Keratinocyte (primary cell): ENCODE results near the gene TSPAN4. TPM values are rescaled to one million over a fixed set of nuclear protein-coding genes. Genes with fewer than 3 reads are reported as not detected.

Experiments
- DNase-seq: peaks from one replicate; pipeline ENCODE4 v3.0.0-alpha.2; 2011; ENCODE audit warnings: low read depth, missing footprints, low spot score
- FAIRE-seq: peaks from 2 replicates; lab custom pipeline; 2011; peaks lifted over from hg19 to GRCh38; lab: Jason Lieb, UNC
- H2AFZ ChIP-seq: 2 replicates; pipeline ENCODE4 v1.6.0; 2012; ENCODE audit warnings: low read length, control low read depth, inconsistent platforms; ENCODE audit not compliant: control insufficient read depth
- H3K27ac ChIP-seq: 2 replicates; pipeline ENCODE4 v1.5.1; 2011; ENCODE audit warnings: low read length; ENCODE audit not compliant: control insufficient read depth, insufficient read depth
- H3K27me3 ChIP-seq: 3 replicates; pipeline ENCODE4 v1.6.0; 2011; ENCODE audit warnings: low read length; ENCODE audit not compliant: control insufficient read depth, insufficient read depth; ENCODE audit errors: extremely low read depth
- H3K36me3 ChIP-seq, 2 experiments: 2 replicates in 1 of 2; 3 replicates in 1 of 2; pipeline ENCODE4 v1.5.1; 2011; ENCODE audit warnings: low read length in 2 of 2, mild to moderate bottlenecking in 1 of 2; ENCODE audit not compliant: control insufficient read depth in 2 of 2, insufficient read depth in 2 of 2; ENCODE audit errors: extremely low read depth in 1 of 2
- H3K4me1 ChIP-seq: 3 replicates; pipeline ENCODE4 v1.5.1; 2011; ENCODE audit warnings: low read length; ENCODE audit not compliant: control insufficient read depth, insufficient read depth; ENCODE audit errors: extremely low read depth
- H3K4me2 ChIP-seq: 3 replicates; pipeline ENCODE4 v1.6.0; 2011; ENCODE audit warnings: low read depth, low read length; ENCODE audit not compliant: control insufficient read depth, insufficient read depth; ENCODE audit errors: extremely low read depth
- H3K4me3 ChIP-seq, 3 experiments: fragments of 200-600 bp in 1 of 3; sonication (generic) in 1 of 3; 2 replicates in 2 of 3; 3 replicates in 1 of 3; pipeline ENCODE4 v1.5.1; 2011 to 2016; ENCODE audit warnings: low read length in 3 of 3, mild to moderate bottlenecking in 3 of 3, control low read depth in 2 of 3, inconsistent platforms in 1 of 3, low read depth in 1 of 3, mixed read lengths in 1 of 3, mixed run types in 1 of 3, moderate library complexity in 1 of 3; ENCODE audit not compliant: control insufficient read depth in 2 of 3, insufficient read depth in 2 of 3; ENCODE audit errors: extremely low read depth in 1 of 3
- H3K79me2 ChIP-seq: 2 replicates; pipeline ENCODE4 v1.6.0; 2012; ENCODE audit warnings: low read length; ENCODE audit not compliant: control insufficient read depth, insufficient read depth
- H3K9ac ChIP-seq: 3 replicates; pipeline ENCODE4 v1.6.0; 2011; ENCODE audit warnings: low read length; ENCODE audit not compliant: control insufficient read depth, insufficient read depth; ENCODE audit errors: extremely low read depth
- H3K9me1 ChIP-seq: 3 replicates; pipeline ENCODE4 v1.6.0; 2011; ENCODE audit warnings: low read length; ENCODE audit not compliant: control insufficient read depth, insufficient read depth; ENCODE audit errors: extremely low read depth
- H3K9me3 ChIP-seq: 2 replicates; pipeline ENCODE4 v1.5.1; 2012; ENCODE audit warnings: low read depth, low read length; ENCODE audit not compliant: control insufficient read depth
- H4K20me1 ChIP-seq: 3 replicates; pipeline ENCODE4 v1.6.0; 2011; ENCODE audit warnings: low read length; ENCODE audit not compliant: control insufficient read depth, insufficient read depth; ENCODE audit errors: extremely low read depth
- EZH2 ChIP-seq: IDR thresholded peaks from one replicate; pipeline ENCODE4 v1.6.1; 2012; ENCODE audit warnings: inconsistent platforms, mild to moderate bottlenecking, low read length, moderate library complexity
- dilution Hi-C: fragments of 300-500 bp; cut with MboI; formaldehyde crosslinking; loops from one replicate; pipeline ENCODE4 v1.7.0; 2020; ENCODE audit warnings: low sequenced_read_pairs; ENCODE audit not compliant: extremely low pct_ligation_motif_present
- polyA plus RNA-seq, 5 experiments: library from polyadenylated mRNA; depleted of rRNA in 3 of 5; stranded (reverse) in 3 of 5; stranded (forward) in 1 of 5; unstranded in 1 of 5; fragments of >200 nt; gene quantifications; 1 replicate in 1 of 5; 2 replicates in 3 of 5; 3 replicates in 1 of 5; pipeline versions ENCODE4 v1.2.1 to v1.2.3, GENCODE V29; 2011 to 2012; ENCODE audit warnings: missing spikeins in 2 of 5, low read depth in 1 of 5, low replicate concordance in 1 of 5
- TF ChIP-seq, protein P1 (sequence below), 3 experiments: IDR thresholded peaks in 1 of 3; conservative IDR thresholded peaks in 1 of 3; optimal IDR thresholded peaks in 1 of 3; 2 replicates in 2 of 3; 3 replicates in 1 of 3; pipeline versions ENCODE3 to v1.5.1; 2011; ENCODE audit warnings: low read length in 3 of 3, mild to moderate bottlenecking in 3 of 3, moderate library complexity in 2 of 3, control low read depth in 1 of 3, inconsistent platforms in 1 of 3; ENCODE audit not compliant: insufficient read depth in 2 of 3; ENCODE audit errors: extremely low read depth in 1 of 3

The TSPAN4 gene
- polyA plus RNA-seq, 1 donor (not counting 4 experiments of a cell fraction or from before 2014, with no cell fraction given), result 42.1 TPM

- TF ChIP-seq, protein P1, sequence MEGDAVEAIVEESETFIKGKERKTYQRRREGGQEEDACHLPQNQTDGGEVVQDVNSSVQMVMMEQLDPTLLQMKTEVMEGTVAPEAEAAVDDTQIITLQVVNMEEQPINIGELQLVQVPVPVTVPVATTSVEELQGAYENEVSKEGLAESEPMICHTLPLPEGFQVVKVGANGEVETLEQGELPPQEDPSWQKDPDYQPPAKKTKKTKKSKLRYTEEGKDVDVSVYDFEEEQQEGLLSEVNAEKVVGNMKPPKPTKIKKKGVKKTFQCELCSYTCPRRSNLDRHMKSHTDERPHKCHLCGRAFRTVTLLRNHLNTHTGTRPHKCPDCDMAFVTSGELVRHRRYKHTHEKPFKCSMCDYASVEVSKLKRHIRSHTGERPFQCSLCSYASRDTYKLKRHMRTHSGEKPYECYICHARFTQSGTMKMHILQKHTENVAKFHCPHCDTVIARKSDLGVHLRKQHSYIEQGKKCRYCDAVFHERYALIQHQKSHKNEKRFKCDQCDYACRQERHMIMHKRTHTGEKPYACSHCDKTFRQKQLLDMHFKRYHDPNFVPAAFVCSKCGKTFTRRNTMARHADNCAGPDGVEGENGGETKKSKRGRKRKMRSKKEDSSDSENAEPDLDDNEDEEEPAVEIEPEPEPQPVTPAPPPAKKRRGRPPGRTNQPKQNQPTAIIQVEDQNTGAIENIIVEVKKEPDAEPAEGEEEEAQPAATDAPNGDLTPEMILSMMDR (optimal IDR thresholded peaks at IDR 0.05 in 1 of 3, IDR thresholded peaks at IDR 0.05 in 1 of 3, conservative IDR thresholded peaks at IDR 0.05 in 1 of 3; ENCODE audit: extremely low read depth in 1 of 3, insufficient read depth in 2 of 3, low read length in 3 of 3), result no peak
- TF ChIP-seq EZH2, result no peak
- Histone ChIP-seq H3K4me2 (no peak overlapping the region), H3K9me3 (no peaks in the 10 kb centered on the region), H3K4me1 (no peaks in the 10 kb centered on the region), H3K9me1 (no peaks in the 10 kb centered on the region), H3K27me3 (no peaks in the 10 kb centered on the region), H3K79me2 (no peaks in the 10 kb centered on the region), H3K4me3 (no peak overlapping the region), H3K36me3 (peaks cover 27 to 30% of the 10 kb centered on the region in 2 experiments), H4K20me1 (peaks cover 3% of the 10 kb centered on the region), H3K9ac (no peak overlapping the region), H2AFZ (no peak overlapping the region), H3K27ac (no peak overlapping the region)
- dilution Hi-C loops, result no loop called here
- FAIRE-seq, result no peak
- DNase-seq, result no peak
Observed at GRCh38 chr11:899724-900123, 57.1 kb downstream of the TSPAN4 start.

- Histone ChIP-seq H3K79me2 (no peaks in the 10 kb centered on the region), H3K36me3 (peaks cover 27 to 31% of the 10 kb centered on the region in 2 experiments), H2AFZ (no peak overlapping the region), H3K9me3 (no peaks in the 10 kb centered on the region), H3K9ac (no peak overlapping the region), H3K27ac (no peak overlapping the region), H3K27me3 (no peaks in the 10 kb centered on the region), H3K4me1 (no peaks in the 10 kb centered on the region), H4K20me1 (peaks cover 3% of the 10 kb centered on the region), H3K4me2 (no peak overlapping the region), H3K9me1 (no peaks in the 10 kb centered on the region), H3K4me3 (no peak overlapping the region)
- DNase-seq (no peak), FAIRE-seq (no peak)
- dilution Hi-C loops, result no loop called here
- TF ChIP-seq, protein P1 (optimal IDR thresholded peaks at IDR 0.05 in 1 of 3, IDR thresholded peaks at IDR 0.05 in 1 of 3, conservative IDR thresholded peaks at IDR 0.05 in 1 of 3; ENCODE audit: extremely low read depth in 1 of 3, insufficient read depth in 2 of 3, low read length in 3 of 3), result no peak
- TF ChIP-seq EZH2, result no peak
Observed at GRCh38 chr11:900545-900944, 57.9 kb downstream of the TSPAN4 start.
